ENCODE measurements around the gene FRAS1.
"Not testable (repeated sequence)": the region's sequence is repeated elsewhere in the genome, so short reads cannot be mapped to it uniquely, and the experiment has no call there.

Gene FRAS1, protein sequence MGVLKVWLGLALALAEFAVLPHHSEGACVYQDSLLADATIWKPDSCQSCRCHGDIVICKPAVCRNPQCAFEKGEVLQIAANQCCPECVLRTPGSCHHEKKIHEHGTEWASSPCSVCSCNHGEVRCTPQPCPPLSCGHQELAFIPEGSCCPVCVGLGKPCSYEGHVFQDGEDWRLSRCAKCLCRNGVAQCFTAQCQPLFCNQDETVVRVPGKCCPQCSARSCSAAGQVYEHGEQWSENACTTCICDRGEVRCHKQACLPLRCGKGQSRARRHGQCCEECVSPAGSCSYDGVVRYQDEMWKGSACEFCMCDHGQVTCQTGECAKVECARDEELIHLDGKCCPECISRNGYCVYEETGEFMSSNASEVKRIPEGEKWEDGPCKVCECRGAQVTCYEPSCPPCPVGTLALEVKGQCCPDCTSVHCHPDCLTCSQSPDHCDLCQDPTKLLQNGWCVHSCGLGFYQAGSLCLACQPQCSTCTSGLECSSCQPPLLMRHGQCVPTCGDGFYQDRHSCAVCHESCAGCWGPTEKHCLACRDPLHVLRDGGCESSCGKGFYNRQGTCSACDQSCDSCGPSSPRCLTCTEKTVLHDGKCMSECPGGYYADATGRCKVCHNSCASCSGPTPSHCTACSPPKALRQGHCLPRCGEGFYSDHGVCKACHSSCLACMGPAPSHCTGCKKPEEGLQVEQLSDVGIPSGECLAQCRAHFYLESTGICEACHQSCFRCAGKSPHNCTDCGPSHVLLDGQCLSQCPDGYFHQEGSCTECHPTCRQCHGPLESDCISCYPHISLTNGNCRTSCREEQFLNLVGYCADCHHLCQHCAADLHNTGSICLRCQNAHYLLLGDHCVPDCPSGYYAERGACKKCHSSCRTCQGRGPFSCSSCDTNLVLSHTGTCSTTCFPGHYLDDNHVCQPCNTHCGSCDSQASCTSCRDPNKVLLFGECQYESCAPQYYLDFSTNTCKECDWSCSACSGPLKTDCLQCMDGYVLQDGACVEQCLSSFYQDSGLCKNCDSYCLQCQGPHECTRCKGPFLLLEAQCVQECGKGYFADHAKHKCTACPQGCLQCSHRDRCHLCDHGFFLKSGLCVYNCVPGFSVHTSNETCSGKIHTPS (N-terminal part only)

DNA sequence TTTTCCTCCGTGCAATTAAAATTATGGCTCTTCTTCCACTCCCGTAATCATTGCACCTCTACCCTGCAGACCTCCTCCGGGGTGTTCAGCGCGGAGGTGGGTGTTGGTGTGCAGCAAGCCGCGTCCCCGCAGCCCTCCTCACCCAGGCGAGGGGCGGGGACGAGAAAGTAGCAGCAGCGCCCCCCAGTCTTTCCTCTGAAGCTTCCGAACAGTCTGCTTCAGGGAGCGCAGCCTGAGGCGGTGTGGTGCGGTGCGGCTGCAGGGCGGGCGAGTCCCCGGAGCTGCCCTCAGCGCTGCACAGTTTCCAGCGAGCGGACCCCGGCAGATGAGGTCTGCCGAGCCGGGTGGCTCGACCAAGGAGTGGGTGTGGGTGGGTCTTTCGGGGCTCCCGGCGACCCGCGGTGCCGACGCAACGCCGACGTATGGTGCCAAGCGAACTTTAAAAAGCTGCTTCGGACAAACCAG, at the start of gene FRAS1:
FRAS1 (plus strand) TSS at position 189 of the 465 bp plus-strand sequence. CDS start 687 bp downstream, outside the sequence.
- no peak for DNase-seq

DNA sequence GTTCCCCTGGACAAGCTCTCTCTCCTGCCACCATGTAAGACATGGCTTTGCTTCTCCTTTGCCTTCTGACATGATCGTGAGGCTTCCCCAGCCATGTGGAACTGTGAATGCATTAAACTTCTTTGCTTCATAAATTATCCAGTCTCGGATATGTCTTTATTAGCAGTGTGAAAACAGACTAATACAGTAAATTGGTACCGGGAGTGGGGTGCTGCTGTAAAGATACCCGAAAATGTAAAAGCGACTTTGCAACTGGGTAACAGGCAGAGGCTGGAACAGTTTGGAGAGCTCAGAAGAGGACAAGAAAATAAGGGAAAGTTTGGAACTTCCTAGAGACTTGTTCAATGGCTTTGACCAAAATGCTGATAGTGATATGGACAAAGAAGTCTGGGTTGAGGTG, 46.1 kb upstream of the FRAS1 start:
- not testable (repeated sequence) for DNase-seq

DNA sequence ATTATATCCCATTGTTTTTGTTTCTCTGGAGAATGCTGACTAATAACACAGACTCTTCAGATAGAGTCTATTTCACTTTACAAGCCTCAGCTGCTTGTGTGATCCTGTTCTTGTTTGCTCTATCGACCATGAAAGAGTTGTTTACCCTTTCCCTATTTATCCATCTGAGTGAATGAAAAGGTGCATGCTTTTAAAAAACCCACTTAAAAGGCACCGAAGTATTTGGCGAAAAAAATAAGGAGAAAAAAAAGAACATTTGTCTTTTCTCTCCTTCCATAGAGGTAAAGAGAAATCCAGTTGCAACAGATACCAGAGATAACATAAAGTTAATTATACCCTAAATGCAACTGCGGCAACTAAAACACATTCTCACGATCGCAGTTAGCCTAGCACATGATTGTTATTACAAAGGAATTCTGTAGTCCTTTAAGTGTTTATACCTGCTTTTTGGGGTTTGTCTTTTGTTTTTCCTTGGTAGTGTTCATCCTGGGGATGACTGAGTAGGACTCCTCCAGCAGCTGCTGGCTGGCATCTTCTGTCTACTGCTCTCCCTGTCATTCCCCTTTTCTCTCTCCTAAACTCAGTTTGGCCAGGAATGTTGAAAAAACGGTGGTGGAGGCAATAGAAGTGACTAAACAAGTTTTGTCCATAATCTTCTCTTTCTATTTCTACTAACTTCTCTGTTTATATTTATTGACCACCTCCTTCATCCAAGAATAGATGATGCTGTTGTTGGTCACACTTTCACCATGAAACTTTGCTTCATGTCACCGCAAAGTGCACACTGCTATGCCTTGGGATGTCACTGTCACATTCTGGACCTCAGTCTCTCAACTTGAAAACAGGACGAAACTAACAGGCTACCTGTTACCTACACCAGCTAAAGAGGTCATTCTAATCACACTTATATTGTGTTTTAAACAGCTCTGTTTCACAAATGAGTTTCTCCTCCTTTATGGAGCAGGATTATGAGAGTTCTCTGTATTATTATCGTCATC, 41.9 kb upstream of the FRAS1 start:
- DNase-seq, result no peak

DNA sequence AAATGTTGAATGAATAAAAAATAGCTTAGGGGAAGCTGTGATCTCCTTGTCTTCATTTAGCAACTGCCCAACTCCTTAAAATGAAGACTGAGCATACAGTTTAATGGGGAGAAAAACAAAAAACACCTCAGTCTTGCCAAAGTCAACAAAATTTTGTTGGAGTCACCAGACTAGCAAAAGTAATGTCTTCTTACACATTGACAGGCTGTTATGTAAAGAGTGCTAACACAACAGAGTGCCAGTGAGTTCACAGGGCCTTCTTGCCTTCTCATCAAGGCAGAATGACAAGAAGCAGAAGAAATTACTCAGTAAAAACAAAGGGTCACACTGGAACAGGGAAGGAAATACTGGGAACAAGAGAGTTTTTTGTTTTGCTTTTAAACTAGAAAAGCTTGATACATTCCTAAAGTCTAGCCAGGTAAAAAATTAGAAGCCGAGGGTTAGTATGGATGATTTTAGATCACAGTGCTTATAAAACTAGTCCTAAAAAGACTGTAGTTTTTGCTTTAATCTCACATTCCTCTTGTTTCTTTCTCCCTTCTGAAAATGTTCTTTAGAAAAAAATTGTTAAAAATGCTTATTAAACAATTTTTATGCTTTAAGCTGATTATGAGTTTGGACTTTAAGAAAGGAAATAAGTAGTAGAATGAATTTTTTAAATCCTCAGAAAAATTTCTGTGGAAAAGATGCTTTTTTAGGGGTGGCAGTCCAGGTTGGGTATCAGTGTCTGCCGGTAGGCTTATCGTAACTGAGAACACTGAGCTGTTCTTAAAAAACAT, 38.7 kb upstream of the FRAS1 start:
- DNase-seq, result no peak

DNA sequence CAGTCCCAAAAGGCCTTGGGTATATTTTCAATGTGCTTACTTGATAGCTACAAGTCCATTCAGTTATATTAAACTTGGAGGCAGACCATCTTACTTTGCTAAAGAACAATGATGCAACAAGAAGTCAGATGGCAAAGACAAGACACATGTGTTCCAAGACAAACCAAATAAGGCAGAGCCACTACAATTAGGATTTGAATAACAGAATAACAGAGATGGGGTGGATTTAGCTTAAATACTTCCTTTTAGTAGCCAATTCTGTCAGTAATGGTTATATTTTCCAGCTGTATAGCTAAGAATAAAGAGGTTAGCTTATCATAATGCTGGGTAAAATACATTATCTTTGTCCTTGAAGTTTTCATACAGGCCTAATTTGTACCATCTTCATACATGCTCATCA, 37.7 kb upstream of the FRAS1 start:
- DNase-seq, result no peak

DNA sequence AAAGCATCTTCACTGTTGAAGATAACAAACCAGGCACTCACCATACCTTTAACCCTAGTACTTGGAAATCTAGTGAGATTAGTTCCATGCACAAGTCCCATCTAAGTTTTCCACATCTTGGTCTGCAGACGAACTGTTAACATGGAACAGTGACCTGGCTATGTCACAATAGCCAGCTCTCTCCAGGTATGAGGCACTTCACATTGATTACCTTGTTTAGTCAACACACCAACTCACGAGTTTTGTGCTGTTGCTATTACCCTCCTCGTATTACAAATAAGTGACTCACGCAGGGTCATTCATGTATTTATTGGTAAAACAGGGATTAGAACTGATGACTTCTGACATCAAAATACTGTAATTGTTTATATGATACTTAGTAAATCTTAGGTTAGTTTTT, 36.4 kb upstream of the FRAS1 start:
- DNase-seq, result no peak

DNA sequence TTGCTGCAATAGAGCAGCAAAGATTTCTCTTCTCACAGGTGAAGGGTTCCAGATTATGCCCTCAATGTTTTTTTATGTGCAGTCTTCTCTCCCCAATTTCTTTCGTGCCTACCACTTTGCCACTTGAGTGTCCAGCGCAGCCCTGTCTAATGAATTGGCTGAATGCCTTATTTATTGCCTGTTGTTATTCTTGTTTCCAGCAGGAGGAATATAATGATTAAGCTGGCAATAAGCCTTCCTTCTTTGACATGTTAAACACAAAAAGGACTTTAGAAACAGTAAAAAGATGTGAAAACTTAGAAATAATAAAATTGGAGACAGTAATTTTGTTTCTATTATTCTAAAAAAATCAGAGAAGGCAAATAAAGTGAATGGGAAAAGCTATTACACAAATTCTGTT, 34.6 kb upstream of the FRAS1 start:
- DNase-seq, result no peak

DNA sequence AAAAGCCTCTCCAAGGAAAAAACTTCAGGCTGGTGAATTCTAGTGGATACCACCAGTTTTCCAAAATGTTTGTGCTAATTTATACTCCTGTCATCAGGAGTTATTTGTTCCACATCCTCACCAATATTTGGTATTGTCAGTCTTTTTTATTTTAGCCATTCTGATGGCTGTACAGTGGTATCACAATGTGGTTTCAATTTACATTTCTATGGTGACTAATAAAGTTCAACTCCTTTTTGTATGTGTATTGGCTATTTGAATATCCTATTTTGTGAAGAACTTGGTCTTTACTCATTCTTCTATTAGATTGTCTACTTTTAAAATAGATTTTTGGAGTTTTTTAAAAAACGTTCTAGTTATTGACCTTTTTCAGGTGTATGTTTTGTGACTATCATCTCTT, 33.0 kb upstream of the FRAS1 start:
- no peak for DNase-seq

DNA sequence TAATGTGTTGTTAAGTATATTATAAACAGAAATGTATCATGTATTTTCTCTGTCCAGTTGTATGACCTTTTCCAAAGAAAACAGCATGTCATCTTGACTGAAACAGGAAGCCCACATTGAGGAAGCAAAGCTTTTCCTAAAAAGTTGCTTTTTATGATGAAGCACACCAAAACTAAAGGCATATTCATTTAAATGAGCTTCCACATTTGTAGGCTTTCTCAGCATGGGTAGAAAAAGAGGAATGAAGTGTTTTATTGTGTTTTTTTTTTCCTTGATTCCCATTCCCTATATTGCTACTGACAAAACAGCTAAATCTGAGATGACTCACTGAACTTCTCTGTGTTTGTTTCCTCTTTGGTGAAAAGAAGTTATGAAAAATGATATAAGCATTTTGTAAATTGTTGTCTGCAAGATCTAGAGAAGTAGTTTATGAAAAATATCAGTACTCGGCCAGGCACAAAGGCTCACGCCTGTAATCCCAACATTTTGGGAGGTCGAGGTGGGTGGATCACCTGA, 32.5 kb upstream of the FRAS1 start:
- no peak for DNase-seq

DNA sequence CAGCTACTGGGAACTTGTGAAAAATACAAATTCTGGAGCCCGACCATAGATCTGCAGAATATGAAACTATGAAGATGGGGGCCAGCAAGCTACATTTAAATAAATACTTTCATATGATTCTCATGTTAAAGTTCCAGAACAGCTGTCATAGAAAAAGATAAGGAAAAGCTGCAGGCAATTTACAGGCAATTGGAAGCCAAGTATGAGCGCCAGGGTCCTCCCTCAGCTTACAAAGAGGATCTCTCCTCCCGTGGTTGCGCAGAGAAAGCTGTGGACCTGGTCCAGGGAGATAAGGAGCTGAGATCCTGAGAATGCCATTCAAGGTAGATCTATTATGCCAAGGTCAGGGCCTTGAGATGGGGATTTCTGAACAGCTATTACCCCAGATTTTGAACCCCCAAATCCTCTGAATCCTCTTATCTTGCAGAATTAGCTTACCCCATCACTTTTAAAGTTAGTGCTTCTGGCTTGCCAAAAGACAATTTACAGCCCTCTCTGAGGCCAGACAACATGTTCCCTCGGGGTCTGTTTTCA, 25.6 kb upstream of the FRAS1 start:
- no peak for DNase-seq

DNA sequence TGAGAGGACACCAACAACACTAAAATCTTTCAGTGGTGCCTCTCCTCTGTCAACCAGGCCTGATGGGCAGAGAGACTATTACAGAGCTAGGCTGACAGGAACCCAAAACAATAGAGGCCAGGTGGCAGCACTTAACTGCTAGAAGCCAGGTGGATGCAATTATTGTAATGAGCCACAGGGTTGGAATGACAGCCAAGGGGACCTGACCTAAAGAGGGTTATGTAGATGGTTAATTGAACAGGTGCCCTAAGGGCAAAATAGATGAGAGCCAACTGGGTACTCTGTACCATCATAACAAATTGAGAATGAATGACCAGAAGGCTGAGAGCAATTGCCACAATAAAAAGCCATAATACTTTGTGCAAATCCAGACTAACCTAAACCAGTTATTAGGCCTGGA, 24.7 kb upstream of the FRAS1 start:
- DNase-seq, result no peak

DNA sequence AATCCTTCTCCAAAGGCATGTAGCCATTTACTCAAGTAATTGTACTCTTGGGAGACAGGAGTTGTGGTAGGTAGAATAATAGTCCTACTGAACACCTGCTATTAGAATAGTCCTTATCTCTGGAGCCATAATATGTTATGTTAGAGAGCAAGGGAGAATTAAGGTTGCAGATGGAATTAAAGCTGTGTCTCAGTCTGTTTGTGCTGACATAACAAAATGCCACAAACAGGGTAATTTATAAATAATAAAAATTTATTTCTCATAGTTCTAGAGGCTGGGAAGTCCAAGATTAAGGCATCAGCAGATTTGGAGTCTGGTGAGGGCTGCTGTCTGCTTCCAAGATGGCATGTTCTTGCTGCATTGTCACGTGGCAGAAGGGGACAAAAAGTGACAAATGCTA, 24.2 kb upstream of the FRAS1 start:
- no peak for DNase-seq

DNA sequence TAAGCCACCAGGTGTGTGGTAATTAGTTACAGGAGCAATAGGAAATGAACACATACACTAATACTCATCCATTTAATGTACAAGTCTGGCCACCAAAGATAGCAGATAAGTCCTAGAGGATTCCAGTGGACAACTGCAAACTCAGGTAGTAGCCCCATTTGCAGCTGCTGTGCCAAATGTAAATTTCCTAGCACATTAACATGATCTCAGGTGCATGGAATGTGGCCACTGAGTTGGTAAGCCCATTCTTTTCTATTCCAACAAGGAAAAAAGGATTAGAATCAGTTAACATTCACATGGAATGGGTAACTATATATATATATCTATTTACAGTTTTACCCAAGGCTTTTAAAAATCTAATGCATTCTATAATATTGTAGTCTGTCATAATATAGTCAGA, 23.3 kb upstream of the FRAS1 start:
- DNase-seq, result no peak

DNA sequence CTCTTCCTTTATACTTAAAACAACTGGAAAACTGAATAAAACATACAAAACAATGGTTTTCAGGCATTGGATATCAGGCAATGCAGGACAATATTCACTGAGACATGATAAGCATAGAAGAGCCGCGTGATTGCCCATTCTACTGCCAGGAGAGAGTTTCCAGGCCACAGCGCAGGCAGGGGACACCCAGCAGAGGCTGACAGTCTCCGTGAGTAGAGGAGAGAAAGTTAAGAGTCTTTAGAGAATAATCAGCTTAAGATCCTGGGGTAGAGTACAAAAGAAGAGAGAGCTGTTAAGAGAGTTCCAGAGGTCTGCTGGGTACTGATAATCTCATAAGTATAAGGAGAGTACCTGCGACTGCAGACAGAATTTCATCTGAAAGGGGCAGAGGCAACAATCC, 18.4 kb upstream of the FRAS1 start:
- no peak for DNase-seq

DNA sequence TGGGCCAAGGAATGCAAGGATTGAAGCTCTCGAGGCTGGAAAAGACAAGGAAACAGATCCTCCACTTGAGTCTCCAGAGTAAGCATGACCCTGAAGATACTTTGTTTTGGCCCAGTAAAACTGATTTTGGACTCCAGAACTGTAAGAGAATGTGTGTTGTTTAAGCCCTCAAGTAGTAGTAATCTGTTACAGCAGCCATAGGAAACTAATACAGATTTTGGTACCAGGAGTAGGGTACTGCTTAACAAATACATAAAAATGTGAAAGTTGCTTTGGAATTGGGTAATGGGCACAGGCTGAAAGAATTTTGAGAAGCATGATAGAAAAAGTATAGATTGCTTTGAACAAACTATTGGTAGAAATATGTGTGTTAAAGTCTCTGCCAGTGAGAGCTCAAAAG, 17.4 kb upstream of the FRAS1 start:
- DNase-seq, result no peak

DNA sequence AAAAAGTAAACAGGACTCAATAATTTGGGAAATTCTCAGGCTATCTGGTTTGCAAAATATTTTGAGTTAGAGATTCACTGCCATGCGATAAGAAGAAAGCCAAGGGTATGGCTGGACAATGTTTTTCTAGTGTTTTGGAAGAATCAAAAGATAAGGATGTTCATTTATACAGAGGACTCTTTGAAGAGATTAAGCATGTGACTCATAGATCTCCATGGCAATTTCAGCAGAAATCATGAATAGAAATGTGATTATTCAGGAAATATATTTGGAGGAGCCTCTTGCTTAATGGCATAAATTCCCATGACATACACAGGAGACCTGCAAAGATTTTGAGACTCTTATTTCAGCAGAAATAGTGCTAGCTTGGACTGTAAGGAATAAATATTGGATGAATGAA, 16.7 kb upstream of the FRAS1 start:
- DNase-seq, result no peak

DNA sequence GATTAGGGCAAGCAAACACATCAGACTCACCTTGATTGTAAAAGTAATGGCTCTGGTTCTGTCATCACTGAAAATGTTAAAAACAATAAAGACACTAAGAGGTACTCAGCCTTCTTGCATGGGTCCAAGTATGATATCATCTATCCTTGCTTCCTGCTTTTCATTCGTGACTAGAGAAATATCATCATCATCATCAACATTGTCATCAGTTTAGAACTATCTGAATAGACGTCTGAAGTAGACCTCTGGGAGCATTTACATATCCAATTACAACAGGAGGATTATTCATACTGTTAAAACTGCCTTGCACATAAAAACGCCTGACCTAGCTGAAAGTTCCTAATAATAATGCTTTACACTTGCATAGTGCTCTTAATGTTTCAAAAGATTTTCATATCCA, 9.8 kb upstream of the FRAS1 start:
- no peak for DNase-seq

DNA sequence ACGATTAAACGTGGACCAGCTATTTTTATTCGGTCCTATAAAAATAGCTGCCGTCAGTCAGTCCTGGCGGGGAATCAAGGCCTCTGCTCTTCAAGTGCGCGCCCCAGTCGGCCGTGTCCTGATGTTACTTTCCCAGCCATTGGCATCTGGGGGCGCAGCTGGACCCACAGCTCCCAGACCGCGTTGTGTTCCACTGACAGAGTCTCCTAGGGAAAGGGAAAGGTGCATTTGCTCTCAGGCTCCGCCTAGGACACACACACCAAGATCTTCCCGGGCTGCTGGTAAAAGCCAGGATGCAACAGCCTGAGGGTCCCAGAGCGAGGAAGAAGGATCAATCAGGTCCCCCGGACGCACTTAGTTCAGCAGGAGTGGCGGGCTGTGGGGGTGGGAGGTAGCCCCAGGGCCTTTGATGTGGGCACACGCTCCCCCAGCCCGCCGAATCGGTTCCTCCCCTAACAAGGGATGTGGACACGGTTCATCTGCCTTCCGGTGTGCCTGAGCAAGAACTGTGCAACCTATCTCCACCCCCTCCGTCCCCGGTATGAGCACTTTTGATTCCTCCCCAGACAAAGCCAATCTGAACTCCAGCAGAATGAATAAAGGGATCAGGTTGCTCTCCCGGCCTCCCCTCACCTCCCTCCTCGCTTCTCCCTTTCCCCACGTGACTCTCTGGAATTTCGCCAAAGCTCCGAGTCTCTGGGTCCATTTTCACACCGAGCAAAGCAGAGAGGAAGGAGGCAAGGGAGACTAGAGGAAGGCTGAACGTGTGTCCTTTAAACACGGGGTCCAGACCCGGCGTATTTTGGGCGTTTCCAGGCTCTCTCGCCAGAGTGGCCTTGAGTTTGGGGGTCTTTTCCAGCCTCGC, 626 bp upstream of the FRAS1 start:
- DNase-seq, result peak in 1 of 2 donors; percentile 25
